HCT116 (cell line): ENCODE measurements around the gene NEDD4L. TPM values are rescaled to one million over a fixed set of nuclear protein-coding genes. Genes with fewer than 3 reads are reported as not detected.

Experiments used
- ATAC-seq: fragments of 200-7000 bp; cut with Tn5 transposase; 2 replicates; pipeline ENCODE4 v1.9.1; 2020; ENCODE audit warnings: mild to moderate bottlenecking, moderate library complexity
- BruUV-seq: library from RNA; stranded (reverse); fragments of 400-500 nt; replicated peaks from 2 replicates; lab custom pipeline; 2021; lab: Mats Ljungman, UMichigan
- CTCF ChIA-PET: fragments of 300-600 bp; sonication (Branson Sonifier 250); formaldehyde crosslinking; loops from one replicate; lab custom pipeline; 2021; ENCODE audit warnings: antibody characterized with exemption; lab: Charles Lee
- POLR2A ChIA-PET: fragments of 300-600, 350-600 bp; sonication (Branson Sonifier 250); formaldehyde crosslinking; loops from one replicate; lab custom pipeline; 2021; ENCODE audit warnings: antibody characterized with exemption; lab: Charles Lee
- RAD21 ChIA-PET, 2 experiments: fragments of 300-600 bp; sonication (Branson Sonifier 250); formaldehyde crosslinking; loops; one replicate each; lab custom pipeline; 2023; ENCODE audit warnings: low total read pairs in 2 of 2; ENCODE audit not compliant: uncharacterized antibody in 2 of 2, unreplicated experiment in 2 of 2, low non-redundant PET in 1 of 2; lab: Charles Lee
- DNase-seq: peaks from one replicate; pipeline ENCODE4 v3.0.0-alpha.2; 2010; ENCODE audit warnings: low read depth, low spot score
- H2AFZ ChIP-seq: fragments of 200-600 bp; shearing (Covaris generic), sonication (generic); 2 replicates; pipeline ENCODE4 v1.6.1; 2017; ENCODE audit warnings: low read depth, mixed run types, mixed read lengths, antibody characterized with exemption, low read length; ENCODE audit not compliant: poor library complexity, severe bottlenecking
- H3K27ac ChIP-seq: 2 replicates; pipeline ENCODE4 v1.5.1; 2012; ENCODE audit warnings: low read depth, low read length
- H3K27me3 ChIP-seq: fragments of 200-600 bp; sonication (generic); 2 replicates; pipeline ENCODE4 v1.6.1; 2016; ENCODE audit warnings: mixed run types, low read length, mixed read lengths; ENCODE audit not compliant: insufficient read depth
- H3K36me3 ChIP-seq, 2 experiments: fragments of 200-500 bp in 1 of 2; fragments of 200-600 bp in 1 of 2; sonication (Bioruptor generic) in 1 of 2; sonication (generic) in 1 of 2; 2 replicates each; pipeline versions ENCODE4 v1.5.1 to v1.6.1; 2014 to 2016; ENCODE audit warnings: low read length in 2 of 2, inconsistent platforms in 1 of 2, mixed read lengths in 1 of 2, mixed run types in 1 of 2; ENCODE audit not compliant: insufficient read depth in 2 of 2, control insufficient read depth in 1 of 2
- H3K4me1 ChIP-seq, 2 experiments: fragments of 200-600 bp in 1 of 2; sonication (generic) in 1 of 2; 2 replicates each; pipeline versions ENCODE4 v1.5.1 to v1.6.1; 2012 to 2017; ENCODE audit warnings: low read length in 2 of 2, inconsistent platforms in 1 of 2, mild to moderate bottlenecking in 1 of 2, mixed read lengths in 1 of 2, mixed run types in 1 of 2, moderate library complexity in 1 of 2; ENCODE audit not compliant: insufficient read depth in 2 of 2, control insufficient read depth in 1 of 2
- H3K4me2 ChIP-seq: fragments of 200-600 bp; sonication (generic); 2 replicates; pipeline ENCODE4 v1.6.1; 2017; ENCODE audit warnings: mixed run types, low read length, mixed read lengths
- H3K4me3 ChIP-seq, 2 experiments: fragments of 200-600 bp in 1 of 2; sonication (generic) in 1 of 2; replicated peaks in 1 of 2; 2 replicates each; pipeline ENCODE4 v1.5.1; 2011 to 2016; ENCODE audit warnings: low read length in 2 of 2, control low read depth in 1 of 2, low read depth in 1 of 2, mild to moderate bottlenecking in 1 of 2, mixed read lengths in 1 of 2, mixed run types in 1 of 2
- H3K79me2 ChIP-seq: fragments of 200-600 bp; sonication (generic); 2 replicates; pipeline ENCODE4 v1.6.1; 2017; ENCODE audit warnings: mild to moderate bottlenecking, mixed run types, low read length, moderate library complexity, mixed read lengths; ENCODE audit not compliant: insufficient read depth
- H3K9ac ChIP-seq: fragments of 200-600 bp; sonication (generic); 2 replicates; pipeline ENCODE4 v1.6.1; 2016; ENCODE audit warnings: low read length, mixed read lengths
- H3K9me2 ChIP-seq: fragments of 200-600 bp; sonication (generic), shearing (Covaris generic); 2 replicates; pipeline ENCODE4 v1.6.1; 2017; ENCODE audit warnings: mixed run types, mild to moderate bottlenecking, moderate library complexity; ENCODE audit not compliant: insufficient read depth
- H3K9me3 ChIP-seq, 2 experiments: fragments of 200-500 bp in 1 of 2; fragments of 200-600 bp in 1 of 2; sonication (Bioruptor generic) in 1 of 2; sonication (generic) in 1 of 2; 2 replicates each; pipeline ENCODE4 v1.6.1; 2014 to 2017; ENCODE audit warnings: low read length in 2 of 2, mixed read lengths in 2 of 2, inconsistent platforms in 1 of 2, low read depth in 1 of 2, mild to moderate bottlenecking in 1 of 2, mixed run types in 1 of 2, moderate library complexity in 1 of 2; ENCODE audit not compliant: control insufficient read depth in 1 of 2, insufficient read depth in 1 of 2
- H4K20me1 ChIP-seq: fragments of 200-600 bp; sonication (generic), shearing (Covaris generic); 2 replicates; pipeline ENCODE4 v1.6.1; 2017; ENCODE audit warnings: mixed run types, mild to moderate bottlenecking, moderate library complexity; ENCODE audit not compliant: insufficient read depth
- CBX3 ChIP-seq: IDR thresholded peaks from 2 replicates; pipeline ENCODE4 v1.6.1; 2012; ENCODE audit warnings: low read depth
- CEBPB ChIP-seq: IDR thresholded peaks from 2 replicates; pipeline ENCODE4 v1.6.1; 2012; ENCODE audit warnings: low read depth
- EGR1 ChIP-seq: IDR thresholded peaks from 2 replicates; pipeline ENCODE4 v1.6.1; 2012; ENCODE audit warnings: low read depth
- ELF1 ChIP-seq: IDR thresholded peaks from 2 replicates; pipeline ENCODE4 v1.6.1; 2012; ENCODE audit warnings: low read depth, borderline replicate concordance
- EZH2phosphoT487 ChIP-seq: fragments of 200-600 bp; IDR thresholded peaks from 2 replicates; pipeline ENCODE4 v1.6.1; 2018; ENCODE audit warnings: antibody characterized with exemption, borderline replicate concordance
- FOSL1 ChIP-seq: IDR thresholded peaks from 2 replicates; pipeline ENCODE4 v1.6.1; 2012; ENCODE audit warnings: low read depth
- RAD21 ChIP-seq: IDR thresholded peaks from 2 replicates; pipeline ENCODE4 v1.6.1; 2012; ENCODE audit warnings: low read depth, mild to moderate bottlenecking
- SP1 ChIP-seq: IDR thresholded peaks from 2 replicates; pipeline ENCODE4 v1.6.1; 2012; ENCODE audit warnings: low read depth
- TCF7L2 ChIP-seq: IDR thresholded peaks from 2 replicates; pipeline ENCODE4 v1.7.0; 2011; ENCODE audit warnings: borderline replicate concordance, inconsistent platforms; ENCODE audit not compliant: insufficient read depth, insufficient read length; ENCODE audit errors: extremely low read depth
- YY1 ChIP-seq: IDR thresholded peaks from 2 replicates; pipeline ENCODE4 v1.6.1; 2011; ENCODE audit warnings: low read length, low read depth, moderate library complexity, mild to moderate bottlenecking; ENCODE audit not compliant: insufficient replicate concordance; ENCODE audit errors: extremely low read depth
- ZNF274 ChIP-seq: fragments of 200-500 bp; sonication (Bioruptor generic); IDR thresholded peaks from 2 replicates; pipeline ENCODE4 v1.6.1; 2014; ENCODE audit warnings: mild to moderate bottlenecking, low read depth, low read length, inconsistent platforms
- intact Hi-C: fragments of 100-400 bp; cut with micrococcal nuclease; formaldehyde crosslinking; loops from 2 replicates; pipeline ENCODE4 v1.10.0; 2022
- total RNA-seq: library from RNA; stranded (reverse); gene quantifications from one replicate; pipeline ENCODE4 v1.2.1, GENCODE V29; 2021; ENCODE audit not compliant: unreplicated experiment
- TF ChIP-seq, protein P1 (sequence below), 3 experiments: fragments of 200-600 bp in 1 of 3; sonication (generic) in 1 of 3; IDR thresholded peaks in 2 of 3; conservative IDR thresholded peaks in 1 of 3; 2 replicates each; pipeline ENCODE4 v1.5.1; 2012 to 2017; ENCODE audit warnings: low read depth in 2 of 3, low read length in 2 of 3, antibody characterized with exemption in 1 of 3, borderline replicate concordance in 1 of 3, control low read depth in 1 of 3, mild to moderate bottlenecking in 1 of 3, mixed read lengths in 1 of 3, mixed run types in 1 of 3, moderate library complexity in 1 of 3; ENCODE audit not compliant: insufficient read depth in 1 of 3
- TF ChIP-seq, protein P2 (sequence below): IDR thresholded peaks from 2 replicates; pipeline ENCODE4 v1.6.1; 2011; ENCODE audit warnings: mild to moderate bottlenecking, low read length, moderate library complexity; ENCODE audit not compliant: insufficient replicate concordance; ENCODE audit errors: extremely low read depth

The NEDD4L gene
- total RNA-seq, 1 experiment from 2014 or later: 41.5 TPM

DNA sequence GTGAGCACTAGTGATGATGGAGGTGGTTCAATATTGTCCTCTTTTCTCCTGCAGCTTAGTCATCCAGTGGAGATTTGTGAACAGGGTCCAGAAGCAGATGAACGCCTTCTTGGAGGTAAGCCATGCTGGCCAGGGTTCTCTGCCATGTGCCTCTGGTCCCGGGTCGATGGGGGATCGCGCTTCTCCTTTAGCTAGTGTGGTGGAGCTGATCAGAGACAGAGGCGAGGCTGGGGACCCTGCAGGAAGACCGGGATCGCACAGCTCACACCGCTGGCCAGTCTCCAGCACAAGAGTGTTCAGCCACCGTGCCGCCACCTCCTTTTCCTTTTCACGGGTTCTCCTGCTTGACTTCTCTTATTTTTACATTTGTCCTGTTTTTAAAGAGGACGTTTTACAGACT, 341.4 kb downstream of the NEDD4L start (continued):
- TF ChIP-seq, protein P1, sequence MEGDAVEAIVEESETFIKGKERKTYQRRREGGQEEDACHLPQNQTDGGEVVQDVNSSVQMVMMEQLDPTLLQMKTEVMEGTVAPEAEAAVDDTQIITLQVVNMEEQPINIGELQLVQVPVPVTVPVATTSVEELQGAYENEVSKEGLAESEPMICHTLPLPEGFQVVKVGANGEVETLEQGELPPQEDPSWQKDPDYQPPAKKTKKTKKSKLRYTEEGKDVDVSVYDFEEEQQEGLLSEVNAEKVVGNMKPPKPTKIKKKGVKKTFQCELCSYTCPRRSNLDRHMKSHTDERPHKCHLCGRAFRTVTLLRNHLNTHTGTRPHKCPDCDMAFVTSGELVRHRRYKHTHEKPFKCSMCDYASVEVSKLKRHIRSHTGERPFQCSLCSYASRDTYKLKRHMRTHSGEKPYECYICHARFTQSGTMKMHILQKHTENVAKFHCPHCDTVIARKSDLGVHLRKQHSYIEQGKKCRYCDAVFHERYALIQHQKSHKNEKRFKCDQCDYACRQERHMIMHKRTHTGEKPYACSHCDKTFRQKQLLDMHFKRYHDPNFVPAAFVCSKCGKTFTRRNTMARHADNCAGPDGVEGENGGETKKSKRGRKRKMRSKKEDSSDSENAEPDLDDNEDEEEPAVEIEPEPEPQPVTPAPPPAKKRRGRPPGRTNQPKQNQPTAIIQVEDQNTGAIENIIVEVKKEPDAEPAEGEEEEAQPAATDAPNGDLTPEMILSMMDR (IDR thresholded peaks at IDR 0.05 in 2 of 3, conservative IDR thresholded peaks at IDR 0.05 in 1 of 3; ENCODE audit: borderline replicate concordance in 1 of 3, insufficient read depth in 1 of 3, low read depth in 2 of 3, low read length in 2 of 3): no peak
- no peak for TF ChIP-seq ELF1
- TF ChIP-seq YY1: no peak
- no peak for TF ChIP-seq FOSL1
- TF ChIP-seq TCF7L2: no peak
- TF ChIP-seq, protein P2, sequence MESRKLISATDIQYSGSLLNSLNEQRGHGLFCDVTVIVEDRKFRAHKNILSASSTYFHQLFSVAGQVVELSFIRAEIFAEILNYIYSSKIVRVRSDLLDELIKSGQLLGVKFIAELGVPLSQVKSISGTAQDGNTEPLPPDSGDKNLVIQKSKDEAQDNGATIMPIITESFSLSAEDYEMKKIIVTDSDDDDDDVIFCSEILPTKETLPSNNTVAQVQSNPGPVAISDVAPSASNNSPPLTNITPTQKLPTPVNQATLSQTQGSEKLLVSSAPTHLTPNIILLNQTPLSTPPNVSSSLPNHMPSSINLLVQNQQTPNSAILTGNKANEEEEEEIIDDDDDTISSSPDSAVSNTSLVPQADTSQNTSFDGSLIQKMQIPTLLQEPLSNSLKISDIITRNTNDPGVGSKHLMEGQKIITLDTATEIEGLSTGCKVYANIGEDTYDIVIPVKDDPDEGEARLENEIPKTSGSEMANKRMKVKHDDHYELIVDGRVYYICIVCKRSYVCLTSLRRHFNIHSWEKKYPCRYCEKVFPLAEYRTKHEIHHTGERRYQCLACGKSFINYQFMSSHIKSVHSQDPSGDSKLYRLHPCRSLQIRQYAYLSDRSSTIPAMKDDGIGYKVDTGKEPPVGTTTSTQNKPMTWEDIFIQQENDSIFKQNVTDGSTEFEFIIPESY: no peak
- no peak for TF ChIP-seq RAD21

DNA sequence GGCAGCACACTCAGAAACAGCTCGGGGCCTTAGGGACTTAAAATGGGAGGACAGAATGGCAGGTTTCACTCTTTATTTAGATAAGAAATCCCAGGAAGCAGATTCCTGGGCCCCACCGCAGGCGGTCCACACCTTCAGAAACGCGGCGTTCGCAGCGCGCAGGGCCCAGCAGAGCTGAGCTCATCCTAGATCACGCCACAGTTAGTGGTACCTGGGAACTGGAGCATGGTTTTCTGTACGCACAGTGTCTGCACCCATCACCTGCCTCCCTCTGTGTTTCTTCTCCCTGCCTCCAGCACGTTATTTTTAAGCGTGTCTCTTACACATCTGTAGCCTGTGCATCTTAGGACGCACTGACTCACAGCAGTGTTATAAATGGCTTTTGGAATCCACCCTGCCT, 342.8 kb downstream of the NEDD4L start:
- Histone ChIP-seq H3K79me2 (no peaks in the 10 kb centered on the region), H3K9ac (no peak overlapping the region), H2AFZ (no peak overlapping the region), H3K4me2 (no peak overlapping the region), H3K27ac (no peak overlapping the region), H3K4me3 (no peak overlapping the region), H3K36me3 (peaks cover 2 to 9% of the 10 kb centered on the region in 2 experiments; a peak in 2 of 4 replicates), H3K4me1 (no peaks in the 10 kb centered on the region), H3K27me3 (no peaks in the 10 kb centered on the region), H3K9me3 (no peaks in the 10 kb centered on the region), H4K20me1 (no peaks in the 10 kb centered on the region), H3K9me2 (no peaks in the 10 kb centered on the region)
- BruUV-seq: no TSS peak
- intact Hi-C loops: no loop called here
- CTCF ChIA-PET: interaction anchor here (1.1 kb wide), 1 partner anchor 377 kb away, joined by 3 read pairs; no protein-coding TSS in a partner anchor
- no peak for DNase-seq
- RAD21 ChIA-PET: no interaction called here
- POLR2A ChIA-PET: no interaction called here
- no peak for TF ChIP-seq CBX3
- TF ChIP-seq SP1: no peak
- TF ChIP-seq ZNF274: no peak
- no peak for TF ChIP-seq CEBPB
- TF ChIP-seq FOSL1: no peak
- no peak for TF ChIP-seq EGR1
- no peak for TF ChIP-seq EZH2phosphoT487
- ATAC-seq: no peak
